CD14-positive monocyte (primary cell): ENCODE measurements around the gene CASP14. TPM values are rescaled to one million over a fixed set of nuclear protein-coding genes. Genes with fewer than 3 reads are reported as not detected.
"Not testable (repeated sequence)": the region's sequence is repeated elsewhere in the genome, so short reads cannot be mapped to it uniquely, and the experiment has no call there.

Experiments used
- DNase-seq, 3 donors: peaks; one replicate each; pipeline ENCODE4 v3.0.0-alpha.2; 2011 to 2022
- H2AFZ ChIP-seq: 2 replicates; pipeline ENCODE4 v1.6.0; 2012; ENCODE audit warnings: mild to moderate bottlenecking, low read depth, low read length, inconsistent platforms; ENCODE audit not compliant: insufficient read depth, poor library complexity, severe bottlenecking
- H3K27ac ChIP-seq, 2 donors: 1 replicate in 1 of 2; 2 replicates in 1 of 2; pipeline ENCODE4 v1.5.1; 2012 to 2013; ENCODE audit warnings: low read length in 2 of 2, control low read depth in 1 of 2, inconsistent platforms in 1 of 2, low read depth in 1 of 2, mild to moderate bottlenecking in 1 of 2
- H3K27me3 ChIP-seq, 2 donors: one replicate each; pipeline versions ENCODE4 v1.6.0 to v1.6.1; 2011 to 2013; ENCODE audit warnings: low read length in 2 of 2; ENCODE audit not compliant: control insufficient read depth in 2 of 2, insufficient read depth in 2 of 2
- H3K36me3 ChIP-seq, 2 donors: replicated peaks in 1 of 2; 1 replicate in 1 of 2; 2 replicates in 1 of 2; pipeline versions ENCODE4 v1.5.1 to v1.6.1; 2012 to 2013; ENCODE audit warnings: low read length in 2 of 2, control low read depth in 1 of 2, inconsistent platforms in 1 of 2, mild to moderate bottlenecking in 1 of 2; ENCODE audit not compliant: insufficient read depth in 2 of 2, control insufficient read depth in 1 of 2
- H3K4me1 ChIP-seq, 2 donors: 1 replicate in 1 of 2; 2 replicates in 1 of 2; pipeline versions ENCODE4 v1.5.1 to v1.6.1; 2012 to 2013; ENCODE audit warnings: low read length in 2 of 2, control low read depth in 1 of 2, inconsistent platforms in 1 of 2, mild to moderate bottlenecking in 1 of 2, moderate library complexity in 1 of 2; ENCODE audit not compliant: insufficient read depth in 2 of 2, control insufficient read depth in 1 of 2
- H3K4me2 ChIP-seq: replicated peaks from 2 replicates; pipeline ENCODE3; 2012; ENCODE audit warnings: low read length, moderate library complexity, mild to moderate bottlenecking; ENCODE audit not compliant: poor library complexity, severe bottlenecking; ENCODE audit errors: extremely low read depth
- H3K4me3 ChIP-seq, 3 experiments: fragments of 200-600 bp in 1 of 3; sonication (generic) in 1 of 3; replicated peaks in 1 of 3; 1 replicate in 2 of 3; 2 replicates in 1 of 3; pipeline ENCODE4 v1.5.1; 2011 to 2013; ENCODE audit warnings: low read length in 3 of 3, mild to moderate bottlenecking in 3 of 3, control low read depth in 2 of 3, low read depth in 2 of 3, inconsistent platforms in 1 of 3, moderate library complexity in 1 of 3
- H3K79me2 ChIP-seq: 2 replicates; pipeline ENCODE4 v1.6.0; 2012; ENCODE audit warnings: mild to moderate bottlenecking, control low read depth, inconsistent platforms, low read length, moderate library complexity; ENCODE audit not compliant: insufficient read depth
- H3K9ac ChIP-seq: 2 replicates; pipeline ENCODE4 v1.6.0; 2017; ENCODE audit warnings: low read length, mild to moderate bottlenecking; ENCODE audit not compliant: insufficient read depth, poor library complexity, severe bottlenecking
- H3K9me3 ChIP-seq, 2 donors: replicated peaks in 1 of 2; 1 replicate in 1 of 2; 2 replicates in 1 of 2; pipeline versions ENCODE4 v1.5.1 to v1.6.1; 2012 to 2013; ENCODE audit warnings: low read length in 2 of 2, control low read depth in 1 of 2; ENCODE audit not compliant: control insufficient read depth in 1 of 2, insufficient read depth in 1 of 2
- H4K20me1 ChIP-seq: 2 replicates; pipeline ENCODE4 v1.6.0; 2012; ENCODE audit warnings: mild to moderate bottlenecking, low read length, control low read depth, moderate library complexity; ENCODE audit not compliant: insufficient read depth
- H3K27ac Mint-ChIP-seq, 7 donors: one replicate each; pipeline ENCODE4 v1.8.0; 2020; ENCODE audit warnings: mild to moderate bottlenecking in 7 of 7, mixed read lengths in 7 of 7, moderate library complexity in 6 of 7, inconsistent platforms in 2 of 7
- H3K27me3 Mint-ChIP-seq, 3 donors: one replicate each; pipeline ENCODE4 v1.8.0; 2021 to 2022; ENCODE audit warnings: low read depth in 3 of 3, mild to moderate bottlenecking in 3 of 3, mixed read lengths in 3 of 3, moderate library complexity in 3 of 3, inconsistent platforms in 1 of 3
- H3K36me3 Mint-ChIP-seq, 2 donors: one replicate each; pipeline ENCODE4 v1.8.0; 2020; ENCODE audit warnings: mixed read lengths in 2 of 2, inconsistent platforms in 1 of 2, mild to moderate bottlenecking in 1 of 2
- H3K4me1 Mint-ChIP-seq: one replicate; pipeline ENCODE4 v1.8.0; 2020; ENCODE audit warnings: mild to moderate bottlenecking, mixed read lengths
- H3K4me3 Mint-ChIP-seq, 2 donors: one replicate each; pipeline ENCODE4 v1.8.0; 2020; ENCODE audit warnings: mild to moderate bottlenecking in 2 of 2, mixed read lengths in 2 of 2, moderate library complexity in 1 of 2
- H3K9me3 Mint-ChIP-seq, 7 donors: one replicate each; pipeline ENCODE4 v1.8.0; 2020 to 2022; ENCODE audit warnings: mixed read lengths in 7 of 7, mild to moderate bottlenecking in 6 of 7, moderate library complexity in 6 of 7, inconsistent platforms in 2 of 7
- WGBS: methylation state at CpG from one replicate; pipeline ENCODE4 v1.1.5; 2013; ENCODE audit warnings: missing lambda C conversion rate; ENCODE audit not compliant: insufficient coverage; 5-methylcytosine and 5-hydroxymethylcytosine counted together
- intact Hi-C, 2 donors: fragments of 100-400 bp; cut with micrococcal nuclease; formaldehyde crosslinking; loops; one replicate each; pipeline versions ENCODE4 v1.15.0 to v1.15.1; 2023
- polyA plus RNA-seq, 3 donors: library from polyadenylated mRNA; depleted of rRNA in 1 of 3; unstranded in 2 of 3; stranded (reverse) in 1 of 3; fragments of 300-500 nt in 2 of 3; fragments of >200 nt in 1 of 3; fragmentation: Illumina TruSeq in 2 of 3; gene quantifications; 1 replicate in 2 of 3; 2 replicates in 1 of 3; pipeline ENCODE4 v1.2.3, GENCODE V29; 2012 to 2021
- TF ChIP-seq, protein P1 (sequence below): fragments of 200-600 bp; IDR thresholded peaks from one replicate; pipeline ENCODE4 v1.8.0; 2022; ENCODE audit warnings: antibody characterized with exemption, mild to moderate bottlenecking

Gene CASP14
- polyA plus RNA-seq, 3 donors: not detected

DNA sequence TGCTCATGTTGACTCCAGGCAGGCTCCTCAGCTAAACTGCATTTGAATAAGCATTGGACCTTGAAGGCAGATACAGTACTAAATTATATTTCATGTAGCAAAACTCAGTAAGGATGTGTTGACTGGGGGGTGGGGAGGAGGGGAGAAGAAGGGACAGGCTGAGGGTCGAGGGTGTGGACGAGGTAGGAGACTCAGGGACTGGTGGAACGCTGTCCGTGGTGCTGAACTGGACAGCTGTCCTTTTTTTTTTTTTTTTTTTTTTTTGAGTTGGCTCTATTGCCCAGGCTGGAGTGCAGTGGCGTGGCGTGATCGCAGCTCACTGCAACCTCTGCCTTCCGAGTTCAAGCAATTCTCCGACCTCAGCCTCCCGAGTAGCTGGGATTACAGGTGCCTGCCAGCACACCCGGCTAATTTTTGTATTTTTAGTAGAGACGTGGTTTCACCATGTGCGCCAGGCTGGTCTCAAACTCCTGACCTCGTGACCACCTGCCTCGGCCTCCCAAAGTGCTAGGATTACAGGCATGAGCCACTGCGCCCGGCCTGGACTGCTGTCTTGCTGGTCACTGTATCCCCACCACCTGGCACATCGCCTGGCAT is 33.2 kb upstream of the CASP14 start:
- Mint-ChIP-seq H3K4me1 (no peaks in the 10 kb centered on the region), H3K27ac (no peak overlapping the region), H3K9me3 (peaks cover 0 to 5% (median 0%) of the 10 kb centered on the region in 7 donors), H3K4me3 (no peak overlapping the region), H3K27me3 (peaks cover 16 to 33% (median 26%) of the 10 kb centered on the region in 3 donors), H3K36me3 (no peaks in the 10 kb centered on the region)
- Histone ChIP-seq H3K4me1 (no peaks in the 10 kb centered on the region), H2AFZ (no peak overlapping the region), H3K9me3 (no peaks in the 10 kb centered on the region), H3K27me3 (peaks cover 0 to 20% of the 10 kb centered on the region in 2 donors), H3K79me2 (no peaks in the 10 kb centered on the region), H3K4me3 (no peak overlapping the region), H4K20me1 (no peaks in the 10 kb centered on the region), H3K27ac (no peak overlapping the region), H3K9ac (no peak overlapping the region), H3K36me3 (no peaks in the 10 kb centered on the region), H3K4me2 (no peak overlapping the region)
- WGBS: 42% methylated on average over 15 of the region's 18 CpGs
- TF ChIP-seq, protein P1, sequence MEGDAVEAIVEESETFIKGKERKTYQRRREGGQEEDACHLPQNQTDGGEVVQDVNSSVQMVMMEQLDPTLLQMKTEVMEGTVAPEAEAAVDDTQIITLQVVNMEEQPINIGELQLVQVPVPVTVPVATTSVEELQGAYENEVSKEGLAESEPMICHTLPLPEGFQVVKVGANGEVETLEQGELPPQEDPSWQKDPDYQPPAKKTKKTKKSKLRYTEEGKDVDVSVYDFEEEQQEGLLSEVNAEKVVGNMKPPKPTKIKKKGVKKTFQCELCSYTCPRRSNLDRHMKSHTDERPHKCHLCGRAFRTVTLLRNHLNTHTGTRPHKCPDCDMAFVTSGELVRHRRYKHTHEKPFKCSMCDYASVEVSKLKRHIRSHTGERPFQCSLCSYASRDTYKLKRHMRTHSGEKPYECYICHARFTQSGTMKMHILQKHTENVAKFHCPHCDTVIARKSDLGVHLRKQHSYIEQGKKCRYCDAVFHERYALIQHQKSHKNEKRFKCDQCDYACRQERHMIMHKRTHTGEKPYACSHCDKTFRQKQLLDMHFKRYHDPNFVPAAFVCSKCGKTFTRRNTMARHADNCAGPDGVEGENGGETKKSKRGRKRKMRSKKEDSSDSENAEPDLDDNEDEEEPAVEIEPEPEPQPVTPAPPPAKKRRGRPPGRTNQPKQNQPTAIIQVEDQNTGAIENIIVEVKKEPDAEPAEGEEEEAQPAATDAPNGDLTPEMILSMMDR: no peak
- intact Hi-C loops: no loop called here
- no peak for DNase-seq

DNA sequence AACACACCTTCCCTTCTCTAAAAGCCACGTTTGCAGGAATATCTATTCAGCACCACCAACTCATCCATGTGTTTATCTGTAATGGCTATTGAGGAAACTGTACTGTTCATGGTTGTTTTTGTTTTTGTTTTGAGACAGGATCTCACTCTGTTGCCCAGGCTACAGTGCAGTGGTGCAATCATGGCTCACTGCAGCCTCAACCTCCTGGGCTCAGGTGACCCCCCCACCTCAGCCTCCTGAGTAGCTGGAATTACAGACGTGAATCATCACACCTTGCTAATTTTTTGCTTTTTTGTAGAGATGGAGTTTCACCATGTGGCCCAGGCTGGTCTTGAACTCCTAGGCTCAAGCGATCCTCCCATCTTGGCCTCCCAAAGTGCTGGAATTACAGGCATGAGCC is 30.4 kb upstream of the CASP14 start:
- H3K4me2 ChIP-seq, H3K4me3 Mint-ChIP-seq, H3K27ac ChIP-seq, H3K79me2 ChIP-seq, H3K4me1 ChIP-seq, H3K9me3 ChIP-seq, H3K4me3 ChIP-seq, H2AFZ ChIP-seq, H3K9me3 Mint-ChIP-seq, DNase-seq, H3K36me3 Mint-ChIP-seq, H3K36me3 ChIP-seq, H3K4me1 Mint-ChIP-seq, H3K27me3 ChIP-seq, H3K27ac Mint-ChIP-seq, intact Hi-C loops, H3K9ac ChIP-seq, H4K20me1 ChIP-seq: not testable (repeated sequence)
- peaks cover 4 to 16% (median 12%) of the 10 kb centered on the region in 3 donors for H3K27me3 Mint-ChIP-seq
- WGBS: no CpG with 5 or more reads among the region's 3 CpGs
